Small intestine (tissue), 7 donors: ENCODE results near the gene LMO7. TPM values are rescaled to one million over a fixed set of nuclear protein-coding genes. Genes with fewer than 3 reads are reported as not detected.

Experiments used
- DNase-seq, 2 donors: peaks; one replicate each; pipeline versions ENCODE4 v3.0.0 to v3.0.0-alpha.2; 2013
- FAIRE-seq: peaks from 2 replicates; lab custom pipeline; 2012; peaks lifted over from hg19 to GRCh38; lab: Jason Lieb, UNC
- H3K27ac ChIP-seq, 3 donors: one replicate each; pipeline ENCODE4 v1.5.1; 2013; ENCODE audit warnings: low read length in 2 of 3, mild to moderate bottlenecking in 2 of 3, control low read depth in 1 of 3, inconsistent platforms in 1 of 3, low read depth in 1 of 3, moderate library complexity in 1 of 3
- H3K27me3 ChIP-seq, 3 donors: one replicate each; pipeline ENCODE4 v1.6.1; 2013; ENCODE audit warnings: low read length in 3 of 3, inconsistent platforms in 1 of 3; ENCODE audit not compliant: control insufficient read depth in 3 of 3, insufficient read depth in 3 of 3
- H3K36me3 ChIP-seq, 3 donors: one replicate each; pipeline ENCODE4 v1.6.1; 2013; ENCODE audit warnings: low read length in 3 of 3, inconsistent platforms in 1 of 3, low read depth in 1 of 3, mild to moderate bottlenecking in 1 of 3, moderate library complexity in 1 of 3; ENCODE audit not compliant: control insufficient read depth in 3 of 3, insufficient read depth in 2 of 3
- H3K4me1 ChIP-seq, 3 donors: one replicate each; pipeline ENCODE4 v1.6.1; 2013; ENCODE audit warnings: low read length in 2 of 3, inconsistent platforms in 1 of 3, low read depth in 1 of 3, mild to moderate bottlenecking in 1 of 3, moderate library complexity in 1 of 3; ENCODE audit not compliant: control insufficient read depth in 3 of 3, insufficient read depth in 2 of 3
- H3K4me3 ChIP-seq, 3 donors: one replicate each; pipeline ENCODE4 v1.5.1; 2013; ENCODE audit warnings: low read length in 3 of 3, control low read depth in 1 of 3, inconsistent platforms in 1 of 3, low read depth in 1 of 3, mild to moderate bottlenecking in 1 of 3, moderate library complexity in 1 of 3
- H3K9me3 ChIP-seq, 2 donors: one replicate each; pipeline ENCODE4 v1.6.1; 2013; ENCODE audit warnings: low read depth in 1 of 2, low read length in 1 of 2; ENCODE audit not compliant: control insufficient read depth in 2 of 2, insufficient read depth in 1 of 2
- WGBS, 3 donors: extraction: QIAGEN DNeasy Blood & Tissue Kit; methylation state at CpG; one replicate each; pipeline ENCODE4 v1.1.7; 2013; 5-methylcytosine and 5-hydroxymethylcytosine counted together
- polyA plus RNA-seq, 4 donors: library from polyadenylated mRNA; stranded (reverse) in 3 of 4; unstranded in 1 of 4; fragments of 200-250 nt in 3 of 4; fragments of 120-200 nt in 1 of 4; gene quantifications; one replicate each; pipeline versions ENCODE4 v1.2.1 to v1.2.3, GENCODE V29; 2013
- donor health status: healthy with polysubstance abuse.
- donor health status: control.
- donor health status: control.
- donor health status: Bipolar disorder and iron deficiency.
- donor health status: healthy.

LMO7 gene
- polyA plus RNA-seq, 4 donors = 31.0 to 136 (median 84.3) TPM

- Histone ChIP-seq H3K36me3 (peaks cover 8 to 20% (median 16%) of the 10 kb centered on the region in 3 donors), H3K4me1 (no peaks in the 10 kb centered on the region), H3K4me3 (no peak overlapping the region), H3K27me3 (no peaks in the 10 kb centered on the region), H3K27ac (no peak overlapping the region), H3K9me3 (peaks cover 0 to 2% of the 10 kb centered on the region in 2 donors)
- FAIRE-seq = no peak
- DNase-seq = no peak
- 96 to 99% (median 98%) methylated on average over 5 of the region's 5 CpGs for WGBS, 3 donors
These were observed 205.8 kb downstream of the LMO7 start for GRCh38 chr13:75841905-75842304.

GRCh38 chr13:75843074-75843473 lies 206.9 kb downstream of the LMO7 start:
- H3K27ac ChIP-seq = no peak overlapping the region
- DNase-seq = no peak
- no peak for FAIRE-seq
- 92 to 93% (median 93%) methylated on average over 6 of the region's 6 CpGs for WGBS, 3 donors
- H3K27me3 ChIP-seq = no peaks in the 10 kb centered on the region
- H3K4me3 ChIP-seq = no peak overlapping the region
- H3K4me1 ChIP-seq = no peaks in the 10 kb centered on the region
- peaks cover 8 to 20% (median 16%) of the 10 kb centered on the region in 3 donors for H3K36me3 ChIP-seq
- peaks cover 0 to 2% of the 10 kb centered on the region in 2 donors for H3K9me3 ChIP-seq

GRCh38 chr13:75843991-75844390 lies 207.9 kb downstream of the LMO7 start:
- H3K4me3 ChIP-seq = no peak overlapping the region
- FAIRE-seq (no peak), DNase-seq (no peak)
- no peaks in the 10 kb centered on the region for H3K27me3 ChIP-seq
- no peaks in the 10 kb centered on the region for H3K4me1 ChIP-seq
- no peak overlapping the region for H3K27ac ChIP-seq
- peaks cover 0 to 2% of the 10 kb centered on the region in 2 donors for H3K9me3 ChIP-seq
- peaks cover 8 to 20% (median 18%) of the 10 kb centered on the region in 3 donors for H3K36me3 ChIP-seq

- FAIRE-seq (no peak), DNase-seq (no peak)
- Histone ChIP-seq H3K27ac (no peak overlapping the region), H3K4me3 (no peak overlapping the region), H3K9me3 (peaks cover 0 to 2% of the 10 kb centered on the region in 2 donors), H3K36me3 (peaks cover 0 to 21% (median 12%) of the 10 kb centered on the region in 3 donors), H3K4me1 (no peaks in the 10 kb centered on the region), H3K27me3 (no peaks in the 10 kb centered on the region)
- WGBS, 3 donors = 94 to 99% (median 96%) methylated on average over 2 of the region's 2 CpGs
These were observed 211.5 kb downstream of the LMO7 start for GRCh38 chr13:75847588-75847987.

- FAIRE-seq (no peak), DNase-seq (peak in 1 of 2 donors; percentile 53)
- no peak overlapping the region for H3K4me3 ChIP-seq
- no peaks in the 10 kb centered on the region for H3K9me3 ChIP-seq
- H3K27me3 ChIP-seq = no peaks in the 10 kb centered on the region
- no peak overlapping the region for H3K27ac ChIP-seq
- H3K36me3 ChIP-seq = peaks cover 9 to 27% (median 26%) of the 10 kb centered on the region in 3 donors
- WGBS, 3 donors = 76 to 88% (median 88%) methylated on average over 3 of the region's 3 CpGs
- H3K4me1 ChIP-seq = no peaks in the 10 kb centered on the region
These were observed 214.8 kb downstream of the LMO7 start for GRCh38 chr13:75850916-75851315.

- Histone ChIP-seq H3K36me3 (peaks cover 9 to 32% (median 27%) of the 10 kb centered on the region in 3 donors), H3K27ac (no peak overlapping the region), H3K9me3 (no peaks in the 10 kb centered on the region), H3K4me1 (no peaks in the 10 kb centered on the region), H3K4me3 (no peak overlapping the region), H3K27me3 (no peaks in the 10 kb centered on the region)
- WGBS, 3 donors = 90 to 93% (median 93%) methylated on average over 6 of the region's 6 CpGs
- FAIRE-seq = no peak
- no peak for DNase-seq
These were observed 219.1 kb downstream of the LMO7 start for GRCh38 chr13:75855216-75855615.

- no peaks in the 10 kb centered on the region for H3K9me3 ChIP-seq
- DNase-seq = no peak
- WGBS, 3 donors = 92 to 95% (median 94%) methylated on average over 4 of the region's 4 CpGs
These were observed 219.7 kb downstream of the LMO7 start for GRCh38 chr13:75855847-75856246.

GRCh38 chr13:75857291-75857690 lies 221.2 kb downstream of the LMO7 start:
- no peak overlapping the region for H3K27ac ChIP-seq
- FAIRE-seq (no peak), DNase-seq (no peak)
- no peak overlapping the region for H3K4me3 ChIP-seq
- H3K9me3 ChIP-seq = no peaks in the 10 kb centered on the region
- 67 to 90% (median 83%) methylated on average over 1 of the region's 1 CpG for WGBS, 3 donors
- H3K4me1 ChIP-seq = no peaks in the 10 kb centered on the region
- H3K36me3 ChIP-seq = peaks cover 9 to 28% (median 22%) of the 10 kb centered on the region in 3 donors
- H3K27me3 ChIP-seq = no peaks in the 10 kb centered on the region

More at GRCh38 chr13:75855847-75856246, 219.7 kb downstream of the LMO7 start:
- peaks cover 9 to 32% (median 25%) of the 10 kb centered on the region in 3 donors for H3K36me3 ChIP-seq
- no peak for FAIRE-seq
- no peak overlapping the region for H3K4me3 ChIP-seq
- H3K27ac ChIP-seq = no peak overlapping the region
- no peaks in the 10 kb centered on the region for H3K4me1 ChIP-seq
- H3K27me3 ChIP-seq = no peaks in the 10 kb centered on the region

- 96 to 99% (median 98%) methylated on average over 6 of the region's 6 CpGs for WGBS, 3 donors
These were observed 224.8 kb downstream of the LMO7 start for GRCh38 chr13:75860935-75861334.

More at GRCh38 chr13:75860935-75861334, 224.8 kb downstream of the LMO7 start:
- no peaks in the 10 kb centered on the region for H3K4me1 ChIP-seq
- H3K36me3 ChIP-seq = peaks cover 0 to 13% (median 6%) of the 10 kb centered on the region in 3 donors
- no peak for FAIRE-seq
- H3K9me3 ChIP-seq = no peaks in the 10 kb centered on the region
- H3K27me3 ChIP-seq = no peaks in the 10 kb centered on the region
- no peak overlapping the region for H3K27ac ChIP-seq
- no peak for DNase-seq
- H3K4me3 ChIP-seq = no peak overlapping the region
